ENCODE data around the gene SLC35G4. TPM values are rescaled to one million over a fixed set of nuclear protein-coding genes. Genes with fewer than 3 reads are reported as not detected.
"Not testable (repeated sequence)": the region's sequence is repeated elsewhere in the genome, so short reads cannot be mapped to it uniquely, and the experiment has no call there.

SLC35G4 gene
- total RNA-seq = not detected

DNA sequence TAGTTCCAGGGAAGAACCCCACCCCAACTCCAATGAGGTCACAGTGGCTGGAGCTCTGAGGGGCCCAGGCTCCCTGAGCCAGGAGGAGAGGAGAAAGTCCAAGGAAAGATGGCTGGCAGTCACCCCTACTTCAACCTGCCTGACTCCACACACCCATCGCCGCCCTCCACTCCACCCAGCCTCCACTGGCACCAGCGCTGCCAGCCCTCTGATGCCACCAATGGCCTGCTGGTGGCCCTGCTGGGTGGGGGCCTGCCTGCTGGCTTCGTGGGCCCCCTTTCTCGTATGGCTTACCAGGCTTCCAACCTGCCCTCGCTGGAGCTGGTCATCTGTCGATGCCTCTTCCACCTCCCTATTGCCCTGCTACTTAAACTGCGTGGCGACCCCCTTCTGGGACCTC is at the start of gene SLC35G4:
Gene SLC35G4 (plus strand): TSS at position 109 of the 400 bp plus-strand sequence. CDS start 0 bp downstream, at position 109.
- not testable (repeated sequence) for H3K4me3 ChIP-seq; DNase-seq (ENCODE audit: low spot score); H3K4me1 ChIP-seq; H3K9me3 ChIP-seq; H3K27me3 ChIP-seq; H3K36me3 ChIP-seq; H3K27ac ChIP-seq

DNA sequence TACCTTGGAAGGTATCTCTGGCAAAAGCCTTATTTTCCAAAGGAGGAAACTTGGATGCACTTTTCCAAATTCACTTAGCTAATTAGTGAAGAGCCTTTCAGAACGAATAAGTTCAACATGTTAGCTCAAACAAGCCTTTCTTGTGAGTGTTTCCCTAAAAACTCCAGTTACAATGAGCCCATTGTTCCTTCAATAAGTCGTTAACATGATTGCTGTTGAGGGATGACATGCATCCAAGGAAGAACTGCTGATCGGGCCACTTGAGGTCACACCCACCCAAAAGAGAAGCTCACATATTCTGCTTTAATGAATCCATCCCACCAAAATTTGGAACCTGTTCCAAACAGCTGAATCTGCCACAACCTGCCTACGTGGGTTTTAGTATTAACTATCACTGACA is 48.1 kb upstream of the SLC35G4 start:
- Histone ChIP-seq H3K27ac (no peak overlapping the region), H3K4me3 (no peak overlapping the region), H3K9me3 (no peaks in the 10 kb centered on the region), H3K4me1 (no peaks in the 10 kb centered on the region), H3K36me3 (no peaks in the 10 kb centered on the region), H3K27me3 (no peaks in the 10 kb centered on the region)
- no peak for DNase-seq (ENCODE audit: low spot score)
- TF ChIP-seq, protein P1, sequence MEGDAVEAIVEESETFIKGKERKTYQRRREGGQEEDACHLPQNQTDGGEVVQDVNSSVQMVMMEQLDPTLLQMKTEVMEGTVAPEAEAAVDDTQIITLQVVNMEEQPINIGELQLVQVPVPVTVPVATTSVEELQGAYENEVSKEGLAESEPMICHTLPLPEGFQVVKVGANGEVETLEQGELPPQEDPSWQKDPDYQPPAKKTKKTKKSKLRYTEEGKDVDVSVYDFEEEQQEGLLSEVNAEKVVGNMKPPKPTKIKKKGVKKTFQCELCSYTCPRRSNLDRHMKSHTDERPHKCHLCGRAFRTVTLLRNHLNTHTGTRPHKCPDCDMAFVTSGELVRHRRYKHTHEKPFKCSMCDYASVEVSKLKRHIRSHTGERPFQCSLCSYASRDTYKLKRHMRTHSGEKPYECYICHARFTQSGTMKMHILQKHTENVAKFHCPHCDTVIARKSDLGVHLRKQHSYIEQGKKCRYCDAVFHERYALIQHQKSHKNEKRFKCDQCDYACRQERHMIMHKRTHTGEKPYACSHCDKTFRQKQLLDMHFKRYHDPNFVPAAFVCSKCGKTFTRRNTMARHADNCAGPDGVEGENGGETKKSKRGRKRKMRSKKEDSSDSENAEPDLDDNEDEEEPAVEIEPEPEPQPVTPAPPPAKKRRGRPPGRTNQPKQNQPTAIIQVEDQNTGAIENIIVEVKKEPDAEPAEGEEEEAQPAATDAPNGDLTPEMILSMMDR (IDR thresholded peaks at IDR 0.05) = no peak

DNA sequence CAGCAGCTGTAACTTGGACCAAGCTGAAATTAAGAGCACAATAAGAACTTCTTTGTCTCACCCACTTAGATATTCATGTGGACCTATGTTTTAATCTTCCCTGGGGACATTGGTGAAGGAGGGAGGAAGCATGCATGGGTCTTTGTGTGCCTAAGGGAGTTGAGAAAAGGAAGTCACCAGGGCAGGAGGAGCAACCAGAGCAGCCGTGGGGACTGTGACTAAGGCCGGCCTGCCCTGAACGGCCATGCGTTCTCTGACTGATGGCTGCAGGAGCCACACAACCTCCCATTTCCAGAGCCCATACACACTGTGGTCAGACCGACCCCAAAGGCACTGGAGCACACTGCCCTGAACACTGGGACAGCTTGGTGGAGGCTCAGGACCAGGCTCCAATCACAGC is 43.7 kb upstream of the SLC35G4 start:
- DNase-seq (ENCODE audit: low spot score) = no peak
- no peaks in the 10 kb centered on the region for H3K9me3 ChIP-seq
- H3K27me3 ChIP-seq = no peaks in the 10 kb centered on the region
- H3K4me3 ChIP-seq = no peak overlapping the region
- no peaks in the 10 kb centered on the region for H3K36me3 ChIP-seq
- H3K4me1 ChIP-seq = no peaks in the 10 kb centered on the region
- no peak overlapping the region for H3K27ac ChIP-seq
- TF ChIP-seq, protein P1 (IDR thresholded peaks at IDR 0.05) = no peak

DNA sequence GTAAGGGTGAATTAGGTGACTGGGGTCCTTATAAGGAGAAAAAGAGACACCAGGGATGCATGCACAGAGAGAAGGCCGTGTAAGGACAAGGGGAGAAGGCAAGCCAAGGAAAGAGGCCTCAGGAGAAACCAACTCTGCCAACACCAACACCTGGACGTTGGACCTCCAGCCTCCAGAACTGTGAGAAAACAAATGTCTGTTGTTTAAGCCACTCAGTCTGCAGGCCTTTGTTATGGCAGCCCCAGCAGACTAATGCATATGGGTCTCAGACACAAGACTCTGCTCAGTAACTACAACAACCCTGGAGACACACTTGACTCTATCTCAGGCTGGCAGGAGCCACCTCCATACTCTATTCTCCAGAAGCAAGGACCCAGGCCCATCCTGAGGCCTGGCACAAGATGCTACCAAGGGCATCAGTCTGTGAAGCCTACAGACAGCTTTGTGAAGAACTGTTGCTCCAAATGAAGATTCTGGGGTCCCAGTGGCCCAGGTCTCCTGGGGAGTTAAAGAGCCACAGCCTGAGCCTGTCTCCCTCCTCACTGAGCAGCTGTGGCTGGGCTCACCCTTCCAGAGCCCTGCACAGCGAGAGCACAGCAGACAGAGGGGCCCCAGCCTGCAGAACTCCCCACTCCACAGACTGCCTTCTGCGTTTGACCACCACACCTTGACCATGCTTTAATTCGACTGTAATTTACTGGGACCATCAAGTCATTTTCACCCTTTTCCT is 43.0 kb upstream of the SLC35G4 start:
- no peaks in the 10 kb centered on the region for H3K36me3 ChIP-seq
- H3K27ac ChIP-seq = no peak overlapping the region
- no peaks in the 10 kb centered on the region for H3K9me3 ChIP-seq
- TF ChIP-seq, protein P1 (IDR thresholded peaks at IDR 0.05) = no peak
- no peaks in the 10 kb centered on the region for H3K27me3 ChIP-seq
- H3K4me3 ChIP-seq = no peak overlapping the region
- DNase-seq (ENCODE audit: low spot score) = no peak
- H3K4me1 ChIP-seq = no peaks in the 10 kb centered on the region

DNA sequence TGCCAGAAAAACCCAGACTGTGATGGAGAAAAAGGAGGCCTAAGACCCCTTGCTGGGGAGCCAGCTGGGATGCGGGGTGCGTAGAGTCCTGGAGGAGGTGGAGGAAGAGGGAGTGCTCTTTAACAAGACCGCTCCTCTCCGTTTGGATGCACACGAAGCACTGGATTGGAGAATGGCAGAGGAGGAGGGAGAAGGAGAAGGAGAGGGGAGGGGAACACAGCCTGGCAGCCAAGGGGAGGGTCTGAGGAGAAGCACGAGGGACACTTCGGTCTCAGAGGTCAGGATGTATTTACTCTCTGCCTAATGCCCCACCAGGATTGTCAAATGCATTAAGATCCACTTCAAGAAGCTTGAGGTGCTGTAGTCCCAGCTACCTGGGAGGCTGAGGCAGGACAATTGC is 42.0 kb upstream of the SLC35G4 start:
- H3K9me3 ChIP-seq = no peaks in the 10 kb centered on the region
- no peak overlapping the region for H3K27ac ChIP-seq
- H3K36me3 ChIP-seq = no peaks in the 10 kb centered on the region
- no peak overlapping the region for H3K4me3 ChIP-seq
- H3K4me1 ChIP-seq = no peaks in the 10 kb centered on the region
- DNase-seq (ENCODE audit: low spot score) = no peak
- TF ChIP-seq, protein P1 (IDR thresholded peaks at IDR 0.05) = no peak
- H3K27me3 ChIP-seq = no peaks in the 10 kb centered on the region

DNA sequence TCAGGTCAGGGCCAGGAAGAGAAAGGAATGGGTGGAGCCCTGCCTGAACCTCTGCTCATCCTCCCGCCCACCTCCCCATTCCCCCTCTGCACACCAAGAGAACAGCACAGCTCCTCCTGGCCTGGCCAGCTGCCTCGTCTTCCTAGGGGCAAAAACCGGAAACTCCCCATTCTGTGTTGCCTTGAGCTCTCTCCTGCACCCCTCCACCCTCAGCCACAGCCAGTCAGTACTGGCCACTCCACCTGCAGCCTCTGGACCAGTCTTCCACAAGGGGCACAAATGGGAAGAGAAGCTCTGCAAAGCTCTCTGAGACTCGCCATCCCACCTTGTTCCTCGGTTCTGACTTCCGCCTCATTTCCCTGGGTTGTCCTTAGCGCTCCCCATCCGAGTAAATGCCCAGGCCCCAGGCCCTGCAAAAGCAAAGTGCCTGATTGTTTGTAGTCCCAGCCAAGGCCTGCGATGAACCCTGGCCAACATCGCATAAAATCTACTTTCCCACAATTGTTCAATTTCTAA is 39.3 kb upstream of the SLC35G4 start:
- Histone ChIP-seq H3K36me3 (no peaks in the 10 kb centered on the region), H3K27ac (no peak overlapping the region), H3K4me3 (no peak overlapping the region), H3K27me3 (no peaks in the 10 kb centered on the region), H3K9me3 (no peaks in the 10 kb centered on the region), H3K4me1 (no peaks in the 10 kb centered on the region)
- TF ChIP-seq, protein P1 (IDR thresholded peaks at IDR 0.05) = no peak
- DNase-seq (ENCODE audit: low spot score) = no peak
